Measurements from ENCODE around the gene NBDY. TPM values are rescaled to one million over a fixed set of nuclear protein-coding genes. Genes with fewer than 3 reads are reported as not detected.

NBDY gene, protein sequence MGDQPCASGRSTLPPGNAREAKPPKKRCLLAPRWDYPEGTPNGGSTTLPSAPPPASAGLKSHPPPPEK
- polyA plus RNA-seq (2012; ENCODE audit: insufficient read length, low read depth) = 16.0 TPM

DNA sequence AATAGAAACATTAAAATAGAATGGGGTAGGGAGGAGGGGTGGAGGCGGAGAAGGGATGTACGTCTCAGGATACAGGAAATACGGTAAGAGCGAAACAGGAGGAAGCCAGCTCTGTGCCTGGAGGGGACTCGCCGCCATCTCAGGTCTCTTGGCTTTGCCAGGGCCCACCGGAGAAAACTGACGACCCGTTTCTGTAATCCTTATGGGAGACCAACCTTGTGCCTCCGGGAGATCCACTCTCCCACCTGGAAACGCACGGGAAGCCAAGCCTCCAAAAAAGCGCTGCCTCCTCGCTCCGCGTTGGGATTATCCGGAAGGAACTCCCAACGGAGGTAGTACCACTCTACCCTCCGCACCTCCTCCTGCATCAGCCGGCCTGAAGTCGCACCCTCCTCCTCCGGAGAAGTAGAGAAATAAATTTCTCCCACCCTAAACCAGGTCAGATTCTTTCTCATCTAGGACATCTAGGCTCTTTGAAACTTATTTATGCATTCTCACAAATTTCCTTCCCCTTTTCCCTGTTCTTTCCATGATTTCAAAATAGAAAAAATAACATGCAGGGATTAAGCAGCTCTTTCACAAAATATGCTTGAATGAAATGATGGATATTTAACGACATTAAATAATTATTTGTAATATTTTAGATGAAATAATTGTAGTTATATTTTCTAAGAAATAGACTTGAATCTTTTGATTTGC, at the start of gene NBDY:
TSS of gene NBDY (plus strand) at position 92 of the 699 bp plus-strand sequence. CDS start at position 203, 111 bp downstream.
- TF ChIP-seq POLR2AphosphoS5 (IDR thresholded peaks at IDR 0.05; ENCODE audit: low read depth, low read length) (peak; percentile 32; the same call in 1 of the 2 replicates), SIN3A (IDR thresholded peaks at IDR 0.05; ENCODE audit: borderline replicate concordance, insufficient read depth, low read length) (no peak), FOXP2 (optimal IDR thresholded peaks at IDR 0.05; ENCODE audit: borderline replicate concordance, extremely low read depth, extremely low read length, insufficient read depth) (no peak), TAF1 (IDR thresholded peaks at IDR 0.05; ENCODE audit: borderline replicate concordance, insufficient read depth, low read length) (no peak)
- TF ChIP-seq, protein P1, sequence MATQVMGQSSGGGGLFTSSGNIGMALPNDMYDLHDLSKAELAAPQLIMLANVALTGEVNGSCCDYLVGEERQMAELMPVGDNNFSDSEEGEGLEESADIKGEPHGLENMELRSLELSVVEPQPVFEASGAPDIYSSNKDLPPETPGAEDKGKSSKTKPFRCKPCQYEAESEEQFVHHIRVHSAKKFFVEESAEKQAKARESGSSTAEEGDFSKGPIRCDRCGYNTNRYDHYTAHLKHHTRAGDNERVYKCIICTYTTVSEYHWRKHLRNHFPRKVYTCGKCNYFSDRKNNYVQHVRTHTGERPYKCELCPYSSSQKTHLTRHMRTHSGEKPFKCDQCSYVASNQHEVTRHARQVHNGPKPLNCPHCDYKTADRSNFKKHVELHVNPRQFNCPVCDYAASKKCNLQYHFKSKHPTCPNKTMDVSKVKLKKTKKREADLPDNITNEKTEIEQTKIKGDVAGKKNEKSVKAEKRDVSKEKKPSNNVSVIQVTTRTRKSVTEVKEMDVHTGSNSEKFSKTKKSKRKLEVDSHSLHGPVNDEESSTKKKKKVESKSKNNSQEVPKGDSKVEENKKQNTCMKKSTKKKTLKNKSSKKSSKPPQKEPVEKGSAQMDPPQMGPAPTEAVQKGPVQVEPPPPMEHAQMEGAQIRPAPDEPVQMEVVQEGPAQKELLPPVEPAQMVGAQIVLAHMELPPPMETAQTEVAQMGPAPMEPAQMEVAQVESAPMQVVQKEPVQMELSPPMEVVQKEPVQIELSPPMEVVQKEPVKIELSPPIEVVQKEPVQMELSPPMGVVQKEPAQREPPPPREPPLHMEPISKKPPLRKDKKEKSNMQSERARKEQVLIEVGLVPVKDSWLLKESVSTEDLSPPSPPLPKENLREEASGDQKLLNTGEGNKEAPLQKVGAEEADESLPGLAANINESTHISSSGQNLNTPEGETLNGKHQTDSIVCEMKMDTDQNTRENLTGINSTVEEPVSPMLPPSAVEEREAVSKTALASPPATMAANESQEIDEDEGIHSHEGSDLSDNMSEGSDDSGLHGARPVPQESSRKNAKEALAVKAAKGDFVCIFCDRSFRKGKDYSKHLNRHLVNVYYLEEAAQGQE (IDR thresholded peaks at IDR 0.05; ENCODE audit: insufficient read depth in 1 of 2, low read depth in 2 of 2, low read length in 2 of 2) = no peak

DNA sequence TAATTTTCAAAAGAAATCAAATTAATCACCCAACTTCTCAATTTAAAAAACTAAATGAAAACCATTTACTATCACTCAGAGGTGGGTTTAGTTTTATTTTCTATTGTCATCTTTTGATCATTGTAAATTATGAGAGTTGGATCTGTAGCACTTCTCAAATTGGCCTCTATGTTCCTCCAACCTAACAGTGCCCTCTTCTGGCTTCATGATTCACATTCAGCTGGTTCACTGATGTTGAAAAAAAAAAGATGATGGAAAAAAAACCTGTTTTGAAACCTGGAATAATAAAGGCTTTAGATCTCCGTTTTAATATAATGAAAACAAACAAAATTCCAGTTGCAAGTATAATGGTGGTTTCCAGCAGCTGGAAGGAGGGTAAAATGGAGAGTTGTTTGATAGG, 2.4 kb upstream of the NBDY start:
- TF ChIP-seq SIN3A (IDR thresholded peaks at IDR 0.05; ENCODE audit: borderline replicate concordance, insufficient read depth, low read length) = no peak
- TF ChIP-seq, protein P1 (IDR thresholded peaks at IDR 0.05; ENCODE audit: insufficient read depth in 1 of 2, low read depth in 2 of 2, low read length in 2 of 2) = no peak
- TF ChIP-seq FOXP2 (optimal IDR thresholded peaks at IDR 0.05; ENCODE audit: borderline replicate concordance, extremely low read depth, extremely low read length, insufficient read depth) = no peak
- no peak for TF ChIP-seq POLR2AphosphoS5 (IDR thresholded peaks at IDR 0.05; ENCODE audit: low read depth, low read length)
- no peak for TF ChIP-seq TAF1 (IDR thresholded peaks at IDR 0.05; ENCODE audit: borderline replicate concordance, insufficient read depth, low read length)

DNA sequence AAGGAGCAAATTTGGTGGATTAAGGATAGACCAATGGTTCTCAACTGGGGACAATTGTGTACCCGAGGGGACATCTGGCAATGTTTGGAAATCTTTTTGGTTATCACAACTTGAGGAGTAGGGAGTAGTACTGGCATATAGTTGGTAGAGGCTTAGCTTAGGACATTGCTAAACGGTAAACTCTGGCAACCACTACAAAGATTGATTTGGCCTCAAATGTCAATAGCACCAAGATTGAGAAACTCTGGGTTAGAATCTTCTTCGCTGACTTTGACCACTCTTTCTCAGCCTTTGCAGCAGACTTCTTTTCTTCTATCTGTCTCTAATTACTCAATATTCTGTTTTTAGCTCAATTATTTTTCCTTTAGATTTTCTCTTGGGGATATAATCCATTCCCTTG, 1.5 kb upstream of the NBDY start:
- TF ChIP-seq FOXP2 (optimal IDR thresholded peaks at IDR 0.05; ENCODE audit: borderline replicate concordance, extremely low read depth, extremely low read length, insufficient read depth) (no peak), TAF1 (IDR thresholded peaks at IDR 0.05; ENCODE audit: borderline replicate concordance, insufficient read depth, low read length) (no peak), POLR2AphosphoS5 (IDR thresholded peaks at IDR 0.05; ENCODE audit: low read depth, low read length) (no peak), SIN3A (IDR thresholded peaks at IDR 0.05; ENCODE audit: borderline replicate concordance, insufficient read depth, low read length) (no peak)
- TF ChIP-seq, protein P1 (IDR thresholded peaks at IDR 0.05; ENCODE audit: insufficient read depth in 1 of 2, low read depth in 2 of 2, low read length in 2 of 2) = no peak

DNA sequence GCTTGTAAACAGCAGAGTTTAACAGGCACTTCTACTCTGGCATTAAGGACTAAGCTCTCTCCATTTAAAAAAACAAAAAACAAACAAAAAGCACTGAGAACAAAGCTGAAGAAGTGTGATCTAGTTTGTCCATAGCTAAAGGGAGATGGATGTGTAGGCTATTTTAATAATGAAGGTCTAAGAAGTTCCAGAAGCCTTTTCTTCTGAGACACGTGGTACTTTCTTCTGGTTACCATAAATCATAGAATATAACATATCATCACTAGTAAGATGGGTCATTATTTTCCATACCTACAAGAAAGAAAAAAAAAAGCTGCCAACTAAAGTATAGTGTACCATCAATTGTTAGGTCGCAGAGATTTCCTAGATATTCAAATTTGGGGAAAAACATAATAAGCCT, 722 bp upstream of the NBDY start:
- TF ChIP-seq FOXP2 (optimal IDR thresholded peaks at IDR 0.05; ENCODE audit: borderline replicate concordance, extremely low read depth, extremely low read length, insufficient read depth) = no peak
- TF ChIP-seq, protein P1 (IDR thresholded peaks at IDR 0.05; ENCODE audit: insufficient read depth in 1 of 2, low read depth in 2 of 2, low read length in 2 of 2) = no peak
